ENCODE data around the gene GAS7. TPM values are rescaled to one million over a fixed set of nuclear protein-coding genes. Genes with fewer than 3 reads are reported as not detected.

Gene GAS7
- total and polyA plus RNA-seq, 10 of the 15 experiments (the other 5 are each of a cell fraction or from before 2014, with no cell fraction given) = 2.3 to 53.4 (median 24.0) TPM

DNA sequence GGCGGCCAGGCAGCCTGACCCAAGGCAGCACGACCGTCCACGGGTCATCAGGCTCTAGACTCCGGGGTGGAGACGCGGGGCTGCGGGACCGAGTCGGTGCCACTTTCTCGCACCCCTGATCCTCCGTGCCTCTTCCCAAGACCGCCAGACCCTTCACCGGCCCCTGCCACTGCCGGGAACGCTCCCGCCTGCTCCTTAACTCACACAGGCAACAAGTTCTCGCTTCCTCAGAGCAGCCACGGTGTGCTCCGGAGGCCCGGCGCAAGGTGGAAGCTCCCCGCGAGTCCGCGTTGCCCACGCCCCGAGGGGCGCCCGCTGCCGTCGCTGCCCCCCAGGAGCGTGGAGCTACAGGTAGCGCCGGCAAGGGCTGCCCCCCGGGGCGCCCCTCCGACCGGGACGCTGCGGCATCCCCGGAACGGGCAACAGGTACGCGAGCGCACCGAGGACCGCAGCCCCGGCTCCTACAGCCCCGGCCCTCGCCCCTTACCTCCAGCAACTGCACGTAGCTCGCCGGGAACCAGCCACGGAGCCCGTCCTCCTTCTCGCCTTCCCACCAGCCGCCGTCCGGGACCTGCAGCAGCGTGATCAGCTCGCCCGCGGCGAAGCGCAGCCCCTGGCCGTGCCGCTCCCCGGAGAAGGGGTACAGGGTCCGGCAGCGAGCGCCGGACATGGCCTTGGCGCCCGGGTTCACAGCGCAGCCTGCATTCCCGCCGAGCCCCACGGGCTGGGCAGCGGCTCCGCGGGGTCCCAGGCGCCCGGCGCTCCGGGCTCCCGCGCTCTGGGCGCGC is 491 bp downstream of the GAS7 start:
- ATAC-seq (no peak; the same call in 2 of the 3 replicates), DNase-seq (ENCODE audit: low read depth, low spot score) (no peak), FAIRE-seq (no peak)
- no peaks in the 10 kb centered on the region for H4K20me1 ChIP-seq (ENCODE audit: control insufficient read depth, insufficient read depth)
- peaks cover 4% of the 10 kb centered on the region; the same call in 1 of the 2 replicates for H3K4me1 ChIP-seq (ENCODE audit: control insufficient read depth, insufficient read depth, low read length)
- in situ Hi-C loops (cut with MboI) (no loop called here), intact Hi-C loops (cut with micrococcal nuclease; ENCODE audit: unreplicated experiment) (no loop called here)
- ChIA-PET CTCF (no interaction called here), POLR2A (no interaction called here), RAD21 (ENCODE audit: unreplicated experiment) (no interaction called here), SMC1A (ENCODE audit: uncharacterized antibody, unreplicated experiment) (no interaction called here)
- no peaks in the 10 kb centered on the region; a peak in 2 of 4 replicates for H3K27me3 ChIP-seq (replicated peaks in 1 of 2; ENCODE audit: control insufficient read depth in 2 of 2, insufficient read depth in 2 of 2, low read length in 1 of 2)
- 38% methylated on average over 78 of the region's 90 CpGs for WGBS (ENCODE audit: insufficient coverage, insufficient replicate concordance, low lambda C conversion rate, missing lambda C conversion rate)
- H3K27ac ChIP-seq (ENCODE audit: control insufficient read depth, insufficient read depth) = no peak overlapping the region
- H3K9ac ChIP-seq (ENCODE audit: control insufficient read depth, insufficient read depth, low read length) = no peak overlapping the region
- H3K9me3 ChIP-seq (replicated peaks; ENCODE audit: control insufficient read depth, insufficient read depth, low read length) = no peaks in the 10 kb centered on the region; the same call in 2 of the 3 replicates
- no peaks in the 10 kb centered on the region for H3K36me3 ChIP-seq (ENCODE audit: control insufficient read depth in 2 of 2, insufficient read depth in 2 of 2, low read length in 1 of 2)
- TF ChIP-seq RCOR1 (conservative IDR thresholded peaks at IDR 0.05; ENCODE audit: low read depth, low read length) (no peak), MYC (IDR thresholded peaks at IDR 0.05; ENCODE audit: insufficient read depth, insufficient read length, insufficient replicate concordance, low read length, severe bottlenecking) (no peak), HDAC6 (IDR thresholded peaks at IDR 0.05; ENCODE audit: unreplicated experiment) (peak; percentile 33), CREB1 (IDR thresholded peaks at IDR 0.05; ENCODE audit: low read depth) (no peak), CBX3 (IDR thresholded peaks at IDR 0.05; ENCODE audit: borderline replicate concordance, low read depth) (no peak)
- TF ChIP-seq, protein P1, sequence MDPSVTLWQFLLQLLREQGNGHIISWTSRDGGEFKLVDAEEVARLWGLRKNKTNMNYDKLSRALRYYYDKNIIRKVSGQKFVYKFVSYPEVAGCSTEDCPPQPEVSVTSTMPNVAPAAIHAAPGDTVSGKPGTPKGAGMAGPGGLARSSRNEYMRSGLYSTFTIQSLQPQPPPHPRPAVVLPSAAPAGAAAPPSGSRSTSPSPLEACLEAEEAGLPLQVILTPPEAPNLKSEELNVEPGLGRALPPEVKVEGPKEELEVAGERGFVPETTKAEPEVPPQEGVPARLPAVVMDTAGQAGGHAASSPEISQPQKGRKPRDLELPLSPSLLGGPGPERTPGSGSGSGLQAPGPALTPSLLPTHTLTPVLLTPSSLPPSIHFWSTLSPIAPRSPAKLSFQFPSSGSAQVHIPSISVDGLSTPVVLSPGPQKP (IDR thresholded peaks at IDR 0.05; ENCODE audit: low read depth, low read length) = no peak
- TF ChIP-seq, protein P2, sequence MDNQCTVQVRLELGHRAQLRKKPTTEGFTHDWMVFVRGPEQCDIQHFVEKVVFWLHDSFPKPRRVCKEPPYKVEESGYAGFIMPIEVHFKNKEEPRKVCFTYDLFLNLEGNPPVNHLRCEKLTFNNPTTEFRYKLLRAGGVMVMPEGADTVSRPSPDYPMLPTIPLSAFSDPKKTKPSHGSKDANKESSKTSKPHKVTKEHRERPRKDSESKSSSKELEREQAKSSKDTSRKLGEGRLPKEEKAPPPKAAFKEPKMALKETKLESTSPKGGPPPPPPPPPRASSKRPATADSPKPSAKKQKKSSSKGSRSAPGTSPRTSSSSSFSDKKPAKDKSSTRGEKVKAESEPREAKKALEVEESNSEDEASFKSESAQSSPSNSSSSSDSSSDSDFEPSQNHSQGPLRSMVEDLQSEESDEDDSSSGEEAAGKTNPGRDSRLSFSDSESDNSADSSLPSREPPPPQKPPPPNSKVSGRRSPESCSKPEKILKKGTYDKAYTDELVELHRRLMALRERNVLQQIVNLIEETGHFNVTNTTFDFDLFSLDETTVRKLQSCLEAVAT (IDR thresholded peaks at IDR 0.05) = no peak
- H3K79me2 ChIP-seq (ENCODE audit: control insufficient read depth, insufficient read depth, low read length) = no peaks in the 10 kb centered on the region
- peak overlapping the region; percentile 55; the same call in 1 of the 2 replicates for H3K4me3 ChIP-seq
- H3K4me2 ChIP-seq (ENCODE audit: control insufficient read depth, insufficient read depth) = peak overlapping the region; percentile 54; the same call in 1 of the 2 replicates
- H2AFZ ChIP-seq (ENCODE audit: control insufficient read depth, low read depth, low read length) = no peak overlapping the region
- no TSS peak for BruUV-seq (replicated peaks)
